Natural killer cell (primary cell): ENCODE results near the gene FGGY. TPM values are rescaled to one million over a fixed set of nuclear protein-coding genes. Genes with fewer than 3 reads are reported as not detected.

Source experiments
- ATAC-seq, 3 donors: fragments of 150-1000 bp in 2 of 3; fragments of 200-7000 bp in 1 of 3; cut with Tn5 transposase; 1 replicate in 1 of 3; 2 replicates in 2 of 3; pipeline ENCODE4 v1.10.0; 2021; ENCODE audit warnings: mild to moderate bottlenecking in 2 of 3, moderate library complexity in 2 of 3
- DNase-seq, 2 donors: peaks; one replicate each; pipeline versions ENCODE4 v3.0.0 to v3.0.0-alpha.2; 2013 to 2021; ENCODE audit warnings: mixed read lengths in 1 of 2
- H3K27ac ChIP-seq: one replicate; pipeline ENCODE4 v1.5.1; 2013; ENCODE audit warnings: mild to moderate bottlenecking, low read length
- H3K27me3 ChIP-seq: one replicate; pipeline ENCODE4 v1.6.1; 2013; ENCODE audit warnings: low read length; ENCODE audit not compliant: control insufficient read depth, insufficient read depth
- H3K36me3 ChIP-seq: one replicate; pipeline ENCODE4 v1.6.1; 2013; ENCODE audit warnings: low read length; ENCODE audit not compliant: control insufficient read depth, insufficient read depth
- H3K4me1 ChIP-seq: one replicate; pipeline ENCODE4 v1.6.1; 2013; ENCODE audit warnings: low read length; ENCODE audit not compliant: control insufficient read depth, insufficient read depth
- H3K4me3 ChIP-seq: one replicate; pipeline ENCODE4 v1.5.1; 2013; ENCODE audit warnings: low read length
- H3K9me3 ChIP-seq: one replicate; pipeline ENCODE4 v1.6.1; 2013; ENCODE audit warnings: low read length; ENCODE audit not compliant: control insufficient read depth, insufficient read depth
- H3K27ac Mint-ChIP-seq, 2 donors: one replicate each; pipeline ENCODE4 v1.8.0; 2022; ENCODE audit warnings: mild to moderate bottlenecking in 2 of 2, mixed read lengths in 2 of 2, moderate library complexity in 1 of 2
- H3K27me3 Mint-ChIP-seq, 2 donors: one replicate each; pipeline ENCODE4 v1.8.0; 2022; ENCODE audit warnings: low read depth in 2 of 2, mixed read lengths in 2 of 2
- H3K36me3 Mint-ChIP-seq: one replicate; pipeline ENCODE4 v1.8.0; 2022; ENCODE audit warnings: mixed read lengths
- H3K4me1 Mint-ChIP-seq, 2 donors: one replicate each; pipeline ENCODE4 v1.8.0; 2022; ENCODE audit warnings: mixed read lengths in 2 of 2
- H3K4me3 Mint-ChIP-seq: one replicate; pipeline ENCODE4 v1.8.0; 2022; ENCODE audit warnings: mild to moderate bottlenecking, moderate library complexity, mixed read lengths
- H3K9me3 Mint-ChIP-seq, 2 donors: one replicate each; pipeline ENCODE4 v1.8.0; 2022; ENCODE audit warnings: mixed read lengths in 2 of 2
- WGBS: methylation state at CpG from one replicate; pipeline ENCODE4 v1.1.7; 2013; ENCODE audit warnings: missing lambda C conversion rate; ENCODE audit not compliant: insufficient coverage; 5-methylcytosine and 5-hydroxymethylcytosine counted together
- intact Hi-C: fragments of 100-400 bp; cut with micrococcal nuclease; formaldehyde crosslinking; loops from one replicate; pipeline ENCODE4 v1.14.2; 2022
- total RNA-seq, 4 donors: library from RNA; stranded (reverse); fragments of 120-200 nt in 1 of 4; gene quantifications; one replicate each; pipeline versions ENCODE4 v1.2.3 to v1.2.4, GENCODE V29; 2013 to 2022
- TF ChIP-seq, protein P1 (sequence below): fragments of 200-600 bp; IDR thresholded peaks from one replicate; pipeline ENCODE4 v1.8.0; 2022; ENCODE audit warnings: antibody characterized with exemption

FGGY gene
- total RNA-seq, 3 donors from 2014 or later (not counting 1 experiment from before 2014, with no cell fraction given), result 21.8 to 31.5 (median 21.8) TPM

GRCh38 chr1:59596432-59596831 is 299.5 kb downstream of the FGGY start:
- ATAC-seq (no peak), DNase-seq (no peak)
- Histone ChIP-seq H3K27me3 (no peaks in the 10 kb centered on the region), H3K27ac (no peak overlapping the region), H3K4me3 (no peak overlapping the region), H3K4me1 (no peaks in the 10 kb centered on the region), H3K9me3 (no peaks in the 10 kb centered on the region), H3K36me3 (no peaks in the 10 kb centered on the region)
- Mint-ChIP-seq H3K27ac (no peak overlapping the region), H3K36me3 (no peaks in the 10 kb centered on the region), H3K4me1 (no peaks in the 10 kb centered on the region), H3K9me3 (no peaks in the 10 kb centered on the region), H3K27me3 (no peaks in the 10 kb centered on the region), H3K4me3 (no peak overlapping the region)
- intact Hi-C loops, result no loop called here
- WGBS, result 100% methylated on average over 3 of the region's 3 CpGs
- TF ChIP-seq, protein P1, sequence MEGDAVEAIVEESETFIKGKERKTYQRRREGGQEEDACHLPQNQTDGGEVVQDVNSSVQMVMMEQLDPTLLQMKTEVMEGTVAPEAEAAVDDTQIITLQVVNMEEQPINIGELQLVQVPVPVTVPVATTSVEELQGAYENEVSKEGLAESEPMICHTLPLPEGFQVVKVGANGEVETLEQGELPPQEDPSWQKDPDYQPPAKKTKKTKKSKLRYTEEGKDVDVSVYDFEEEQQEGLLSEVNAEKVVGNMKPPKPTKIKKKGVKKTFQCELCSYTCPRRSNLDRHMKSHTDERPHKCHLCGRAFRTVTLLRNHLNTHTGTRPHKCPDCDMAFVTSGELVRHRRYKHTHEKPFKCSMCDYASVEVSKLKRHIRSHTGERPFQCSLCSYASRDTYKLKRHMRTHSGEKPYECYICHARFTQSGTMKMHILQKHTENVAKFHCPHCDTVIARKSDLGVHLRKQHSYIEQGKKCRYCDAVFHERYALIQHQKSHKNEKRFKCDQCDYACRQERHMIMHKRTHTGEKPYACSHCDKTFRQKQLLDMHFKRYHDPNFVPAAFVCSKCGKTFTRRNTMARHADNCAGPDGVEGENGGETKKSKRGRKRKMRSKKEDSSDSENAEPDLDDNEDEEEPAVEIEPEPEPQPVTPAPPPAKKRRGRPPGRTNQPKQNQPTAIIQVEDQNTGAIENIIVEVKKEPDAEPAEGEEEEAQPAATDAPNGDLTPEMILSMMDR, result no peak

GRCh38 chr1:59596956-59597355 is 300.1 kb downstream of the FGGY start:
- no peak overlapping the region for H3K27ac Mint-ChIP-seq
- no peak overlapping the region for H3K4me3 Mint-ChIP-seq
- Histone ChIP-seq H3K27me3 (no peaks in the 10 kb centered on the region), H3K27ac (no peak overlapping the region), H3K4me3 (no peak overlapping the region), H3K36me3 (no peaks in the 10 kb centered on the region), H3K9me3 (no peaks in the 10 kb centered on the region), H3K4me1 (no peaks in the 10 kb centered on the region)
- WGBS, result 94% methylated on average over 1 of the region's 1 CpG
- no peaks in the 10 kb centered on the region for H3K9me3 Mint-ChIP-seq
- no peaks in the 10 kb centered on the region for H3K36me3 Mint-ChIP-seq
- no peaks in the 10 kb centered on the region for H3K4me1 Mint-ChIP-seq
- intact Hi-C loops, result no loop called here
- TF ChIP-seq, protein P1, result no peak
- no peaks in the 10 kb centered on the region for H3K27me3 Mint-ChIP-seq
- ATAC-seq (no peak), DNase-seq (no peak)

- WGBS, result 93% methylated on average over 6 of the region's 8 CpGs
- H3K27ac Mint-ChIP-seq, result no peak overlapping the region
- no peak for ATAC-seq
- Histone ChIP-seq H3K9me3 (no peaks in the 10 kb centered on the region), H3K36me3 (no peaks in the 10 kb centered on the region), H3K27ac (no peak overlapping the region), H3K4me3 (no peak overlapping the region), H3K27me3 (no peaks in the 10 kb centered on the region), H3K4me1 (no peaks in the 10 kb centered on the region)
- no peaks in the 10 kb centered on the region for H3K36me3 Mint-ChIP-seq
- TF ChIP-seq, protein P1, result no peak
- H3K9me3 Mint-ChIP-seq, result no peaks in the 10 kb centered on the region
- intact Hi-C loops, result no loop called here
- H3K4me1 Mint-ChIP-seq, result no peaks in the 10 kb centered on the region
- no peaks in the 10 kb centered on the region for H3K27me3 Mint-ChIP-seq
- no peak overlapping the region for H3K4me3 Mint-ChIP-seq
- no peak for DNase-seq
These were observed 300.7 kb downstream of the FGGY start for GRCh38 chr1:59597420-59598119.

DNA sequence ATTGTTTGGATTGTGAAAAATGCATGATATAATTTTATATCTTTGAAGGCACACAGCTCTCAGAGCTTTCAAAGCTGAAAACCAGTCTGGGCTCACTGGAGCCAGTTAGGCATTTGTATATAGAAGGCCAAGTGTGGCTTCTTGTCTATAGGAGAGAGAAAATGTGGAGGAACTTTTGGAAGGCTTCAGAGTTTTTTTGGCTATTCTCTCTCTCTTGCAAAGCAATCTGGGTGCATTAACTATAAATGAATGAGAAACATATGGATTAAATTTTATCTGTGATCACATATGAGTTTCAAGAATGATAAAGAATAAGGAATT is 301.2 kb downstream of the FGGY start:
- no peak for DNase-seq
- H3K27ac Mint-ChIP-seq, result no peak overlapping the region
- H3K36me3 ChIP-seq, result no peaks in the 10 kb centered on the region
- H3K36me3 Mint-ChIP-seq, result no peaks in the 10 kb centered on the region
- no peak overlapping the region for H3K4me3 ChIP-seq
- H3K27ac ChIP-seq, result no peak overlapping the region
- H3K4me1 ChIP-seq, result no peaks in the 10 kb centered on the region
- H3K27me3 Mint-ChIP-seq, result no peaks in the 10 kb centered on the region
- no peak for ATAC-seq
- TF ChIP-seq, protein P1, result no peak
- H3K9me3 Mint-ChIP-seq, result no peaks in the 10 kb centered on the region
- H3K4me1 Mint-ChIP-seq, result no peaks in the 10 kb centered on the region
- no peaks in the 10 kb centered on the region for H3K27me3 ChIP-seq
- no peak overlapping the region for H3K4me3 Mint-ChIP-seq
- intact Hi-C loops, result no loop called here
- no peaks in the 10 kb centered on the region for H3K9me3 ChIP-seq
